Uterus (tissue), 2 donors: ENCODE measurements around the gene RGL1.

Source experiments
- CTCF ChIP-seq, 4 experiments: fragments of 200-600 bp in 2 of 4; fragments of 450-650 bp in 2 of 4; sonication (generic) in 2 of 4; IDR thresholded peaks; one replicate each; pipeline ENCODE4 v1.5.1; 2016 to 2019; ENCODE audit warnings: antibody characterized with exemption in 4 of 4, mild to moderate bottlenecking in 2 of 4, moderate library complexity in 1 of 4
- POLR2A ChIP-seq, 2 donors: fragments of 450-650 bp; IDR thresholded peaks; one replicate each; pipeline ENCODE4 v1.6.1; 2016; ENCODE audit warnings: antibody characterized with exemption in 2 of 2, mild to moderate bottlenecking in 1 of 2, moderate library complexity in 1 of 2

DNA sequence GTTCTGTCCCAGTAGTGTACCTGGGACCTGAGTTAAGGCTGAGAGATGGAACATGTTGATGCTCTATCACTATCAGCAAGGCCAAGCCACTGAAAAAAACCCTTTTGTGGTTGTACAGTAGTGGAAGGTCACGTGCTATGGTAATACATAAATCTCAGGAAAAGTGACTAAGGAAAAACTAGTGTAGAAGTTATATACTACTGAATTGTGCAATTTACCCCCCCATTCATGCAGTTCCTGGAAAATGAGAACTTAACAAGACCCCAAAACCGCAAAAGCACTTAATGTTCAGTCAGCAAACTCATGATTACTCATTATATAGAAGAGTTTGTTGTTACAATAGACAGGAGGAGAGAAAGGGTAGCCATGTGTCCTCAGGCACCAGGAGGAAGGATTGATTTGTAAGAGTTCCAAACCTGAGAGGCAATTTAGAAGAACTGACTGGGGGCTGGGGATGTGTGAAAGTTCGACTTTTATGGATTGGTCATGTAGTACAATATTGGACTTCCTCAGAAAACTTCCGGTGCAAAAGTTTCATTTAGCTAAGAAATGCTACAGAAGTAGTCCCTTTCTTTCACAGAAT is 91.6 kb downstream of the RGL1 start:
- TF ChIP-seq CTCF (IDR thresholded peaks at IDR 0.05) (no peak), POLR2A (IDR thresholded peaks at IDR 0.05) (no peak)
